Karpas-422 (cell line): ENCODE results near the gene BOLA2B. TPM values are rescaled to one million over a fixed set of nuclear protein-coding genes. Genes with fewer than 3 reads are reported as not detected.
"Not testable (repeated sequence)": the region's sequence is repeated elsewhere in the genome, so short reads cannot be mapped to it uniquely, and the experiment has no call there.

ENCODE experiments used
- DNase-seq: peaks from one replicate; pipeline ENCODE4 v3.0.0-alpha.2; 2015
- H2AFZ ChIP-seq: fragments of 200-600 bp; sonication (generic); 2 replicates; pipeline ENCODE4 v1.6.1; 2014; ENCODE audit warnings: antibody characterized with exemption, low read length, mixed read lengths
- H3K27ac ChIP-seq: fragments of 200-600 bp; sonication (generic); 2 replicates; pipeline ENCODE4 v1.5.1; 2014; ENCODE audit warnings: mild to moderate bottlenecking, low read length, moderate library complexity
- H3K27me3 ChIP-seq: fragments of 200-600 bp; sonication (generic); 2 replicates; pipeline ENCODE4 v1.6.1; 2014; ENCODE audit warnings: low read length, mixed read lengths
- H3K36me3 ChIP-seq: fragments of 200-600 bp; sonication (generic); 2 replicates; pipeline ENCODE4 v1.6.1; 2014; ENCODE audit warnings: low read length, mixed read lengths; ENCODE audit not compliant: insufficient read depth
- H3K4me1 ChIP-seq: fragments of 200-600 bp; sonication (generic); 2 replicates; pipeline ENCODE4 v1.6.1; 2014; ENCODE audit warnings: mild to moderate bottlenecking, low read length, mixed read lengths
- H3K4me2 ChIP-seq: fragments of 200-600 bp; sonication (generic); 2 replicates; pipeline ENCODE4 v1.6.1; 2014; ENCODE audit warnings: low read length, low read depth, mild to moderate bottlenecking; ENCODE audit not compliant: poor library complexity, severe bottlenecking
- H3K4me3 ChIP-seq: fragments of 200-600 bp; sonication (generic); 2 replicates; pipeline ENCODE4 v1.5.1; 2014; ENCODE audit warnings: mild to moderate bottlenecking, antibody characterized with exemption, low read length, mixed read lengths
- H3K79me2 ChIP-seq: fragments of 200-600 bp; sonication (generic); 2 replicates; pipeline ENCODE4 v1.6.1; 2014; ENCODE audit warnings: mild to moderate bottlenecking, low read length, mixed read lengths
- H3K9ac ChIP-seq: fragments of 200-600 bp; sonication (generic); 2 replicates; pipeline ENCODE4 v1.6.0; 2014; ENCODE audit warnings: low read length
- H3K9me2 ChIP-seq: fragments of 200-600 bp; sonication (generic), shearing (Covaris generic); replicated peaks from 2 replicates; pipeline ENCODE4 v1.6.0; 2014; ENCODE audit warnings: mild to moderate bottlenecking, low read length, moderate library complexity; ENCODE audit not compliant: insufficient read depth
- H3K9me3 ChIP-seq: fragments of 300-700, 200-600 bp; sonication (generic); 2 replicates; pipeline ENCODE4 v1.6.1; 2014; ENCODE audit warnings: low read length, mixed read lengths
- H4K20me1 ChIP-seq: fragments of 200-600 bp; sonication (generic); 2 replicates; pipeline ENCODE4 v1.6.1; 2014; ENCODE audit warnings: mild to moderate bottlenecking, antibody characterized with exemption, low read length, low read depth; ENCODE audit not compliant: insufficient read depth
- total RNA-seq: library from RNA; depleted of rRNA; stranded (reverse); fragments of >200 nt; shearing (Covaris generic); gene quantifications from 2 replicates; pipeline ENCODE4 v1.2.3, GENCODE V29; 2014; ENCODE audit warnings: low replicate concordance

The BOLA2B gene
- total RNA-seq, 1 experiment from 2014 or later, result 98.5 TPM

- Histone ChIP-seq H4K20me1 (no peaks in the 10 kb centered on the region), H3K9me2 (no peaks in the 10 kb centered on the region), H3K9ac (no peak overlapping the region)
Measured at GRCh38 chr16:30179195-30179594, 14.3 kb downstream of the BOLA2B start.

GRCh38 chr16:30176876-30177275 is 16.6 kb downstream of the BOLA2B start:
- not testable (repeated sequence) for H3K4me2 ChIP-seq, H3K9me3 ChIP-seq, H3K27me3 ChIP-seq, H3K36me3 ChIP-seq, H4K20me1 ChIP-seq, H3K4me3 ChIP-seq, H3K9me2 ChIP-seq, H2AFZ ChIP-seq, DNase-seq, H3K27ac ChIP-seq, H3K4me1 ChIP-seq, H3K9ac ChIP-seq, H3K79me2 ChIP-seq

More at GRCh38 chr16:30179195-30179594, 14.3 kb downstream of the BOLA2B start:
- H3K36me3 ChIP-seq, result peaks cover 2% of the 10 kb centered on the region; the same call in 1 of the 2 replicates
- H3K27me3 ChIP-seq, result no peaks in the 10 kb centered on the region
- no peak for DNase-seq
- no peak overlapping the region for H3K4me2 ChIP-seq
- no peak overlapping the region for H3K4me3 ChIP-seq
- H3K79me2 ChIP-seq, result peaks cover 5% of the 10 kb centered on the region
- H2AFZ ChIP-seq, result no peak overlapping the region
- H3K9me3 ChIP-seq, result no peaks in the 10 kb centered on the region
- H3K4me1 ChIP-seq, result peaks cover 6% of the 10 kb centered on the region
- H3K27ac ChIP-seq, result no peak overlapping the region

GRCh38 chr16:30173054-30173453 is 20.4 kb downstream of the BOLA2B start:
- H4K20me1 ChIP-seq, result no peaks in the 10 kb centered on the region
- no peak overlapping the region for H3K27ac ChIP-seq
- no peaks in the 10 kb centered on the region for H3K9me3 ChIP-seq
- no peaks in the 10 kb centered on the region for H3K36me3 ChIP-seq
- H3K27me3 ChIP-seq, result no peaks in the 10 kb centered on the region
- H2AFZ ChIP-seq, result no peak overlapping the region
- no peak overlapping the region for H3K4me2 ChIP-seq
- H3K79me2 ChIP-seq, result no peaks in the 10 kb centered on the region
- H3K9ac ChIP-seq, result no peak overlapping the region
- no peak for DNase-seq
- no peaks in the 10 kb centered on the region for H3K9me2 ChIP-seq
- H3K4me3 ChIP-seq, result no peak overlapping the region
- no peaks in the 10 kb centered on the region for H3K4me1 ChIP-seq

DNA sequence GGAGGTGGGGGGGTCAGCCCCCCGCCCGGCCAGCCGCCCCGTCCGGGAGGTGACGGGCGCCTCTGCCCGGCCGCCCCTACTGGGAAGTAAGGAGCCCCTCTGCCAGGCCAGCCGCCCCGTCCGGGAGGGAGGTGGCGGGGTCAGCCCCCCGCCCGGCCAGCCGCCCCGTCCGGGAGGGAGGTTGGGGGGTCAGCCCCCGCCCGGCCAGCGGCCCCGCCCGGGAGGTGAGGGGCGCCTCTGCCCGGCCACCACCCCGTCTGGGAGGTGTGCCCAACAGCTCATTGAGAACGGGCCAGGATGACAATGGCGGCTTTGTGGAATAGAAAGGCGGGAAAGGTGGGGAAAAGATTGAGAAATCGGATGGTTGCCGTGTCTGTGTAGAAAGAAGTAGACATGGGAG is 23.3 kb downstream of the BOLA2B start:
- H3K27me3 ChIP-seq, H3K4me1 ChIP-seq, H3K27ac ChIP-seq, H3K9me2 ChIP-seq, H3K9ac ChIP-seq, H3K4me3 ChIP-seq, H3K36me3 ChIP-seq, H2AFZ ChIP-seq, H3K9me3 ChIP-seq, H3K79me2 ChIP-seq, H4K20me1 ChIP-seq, H3K4me2 ChIP-seq, DNase-seq: not testable (repeated sequence)

DNA sequence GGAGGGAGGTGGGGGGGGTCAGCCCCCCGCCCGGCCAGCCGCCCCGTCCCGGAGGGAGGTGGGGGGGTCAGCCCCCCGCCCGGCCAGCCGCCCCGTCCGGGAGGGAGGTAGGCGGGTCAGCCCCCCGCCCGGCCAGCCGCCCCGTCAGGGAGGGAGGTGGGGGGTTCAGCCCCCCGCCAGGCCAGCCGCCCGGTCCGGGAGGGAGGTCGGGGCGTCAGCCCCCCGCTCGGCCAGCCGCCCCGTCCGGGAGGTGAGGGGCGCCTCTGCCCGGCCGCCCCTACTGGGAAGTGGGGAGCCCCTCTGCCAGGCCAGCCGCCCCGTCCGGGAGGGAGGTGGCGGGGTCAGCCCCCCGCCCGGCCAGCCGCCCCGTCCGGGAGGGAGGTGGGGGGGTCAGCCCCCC is 24.1 kb downstream of the BOLA2B start:
- DNase-seq, result not testable (repeated sequence)

DNA sequence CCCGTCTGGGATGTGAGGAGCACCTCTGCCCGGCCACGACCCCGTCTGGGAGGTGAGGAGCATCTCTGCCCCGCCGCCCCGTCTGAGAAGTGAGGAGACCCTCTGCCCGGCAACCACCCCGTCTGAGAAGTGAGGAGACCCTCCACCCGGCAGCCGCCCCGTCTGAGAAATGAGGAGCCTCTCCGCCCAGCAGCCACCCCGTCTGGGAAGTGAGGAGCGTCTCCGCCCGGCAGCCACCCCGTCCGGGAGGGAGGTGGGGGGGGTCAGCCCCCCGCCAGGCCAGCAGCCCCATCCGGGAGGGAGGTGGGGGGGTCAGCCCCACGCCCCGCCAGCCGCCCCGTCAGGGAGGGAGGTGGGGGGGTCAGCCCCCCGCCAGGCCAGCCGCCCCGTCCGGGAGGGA is 24.7 kb downstream of the BOLA2B start:
- not testable (repeated sequence) for H3K79me2 ChIP-seq, H3K9me2 ChIP-seq, H2AFZ ChIP-seq, H3K4me2 ChIP-seq, H3K27me3 ChIP-seq, H3K9ac ChIP-seq, H3K4me3 ChIP-seq, H3K27ac ChIP-seq, H3K9me3 ChIP-seq, H3K36me3 ChIP-seq, H3K4me1 ChIP-seq, H4K20me1 ChIP-seq, DNase-seq

More for the DNA sequence above, 24.1 kb downstream of the BOLA2B start:
- H3K4me1 ChIP-seq, H3K9me2 ChIP-seq, H3K9ac ChIP-seq, H3K36me3 ChIP-seq, H3K27me3 ChIP-seq, H3K79me2 ChIP-seq, H3K4me2 ChIP-seq, H3K27ac ChIP-seq, H2AFZ ChIP-seq, H4K20me1 ChIP-seq, H3K9me3 ChIP-seq, H3K4me3 ChIP-seq: not testable (repeated sequence)

- Histone ChIP-seq H3K9ac (no peak overlapping the region), H3K36me3 (no peaks in the 10 kb centered on the region), H3K4me2 (no peak overlapping the region), H3K4me3 (no peak overlapping the region), H2AFZ (no peak overlapping the region), H3K79me2 (no peaks in the 10 kb centered on the region), H3K9me2 (no peaks in the 10 kb centered on the region), H3K4me1 (peaks cover 4% of the 10 kb centered on the region), H4K20me1 (no peaks in the 10 kb centered on the region), H3K27me3 (no peaks in the 10 kb centered on the region), H3K9me3 (no peaks in the 10 kb centered on the region), H3K27ac (no peak overlapping the region)
- DNase-seq, result peak; percentile 52
Measured at GRCh38 chr16:30166202-30166902, 27.1 kb downstream of the BOLA2B start.

- no peak overlapping the region for H3K27ac ChIP-seq
Measured at GRCh38 chr16:30163538-30163937, 29.9 kb downstream of the BOLA2B start.

More at GRCh38 chr16:30163538-30163937, 29.9 kb downstream of the BOLA2B start:
- no peaks in the 10 kb centered on the region for H3K36me3 ChIP-seq
- H2AFZ ChIP-seq, result no peak overlapping the region
- H3K79me2 ChIP-seq, result no peaks in the 10 kb centered on the region
- no peak overlapping the region for H3K4me2 ChIP-seq
- H3K4me3 ChIP-seq, result no peak overlapping the region
- no peak for DNase-seq
- H3K9me2 ChIP-seq, result no peaks in the 10 kb centered on the region
- no peaks in the 10 kb centered on the region for H4K20me1 ChIP-seq
- H3K4me1 ChIP-seq, result peaks cover 4% of the 10 kb centered on the region
- no peak overlapping the region for H3K9ac ChIP-seq
- H3K9me3 ChIP-seq, result no peaks in the 10 kb centered on the region
- H3K27me3 ChIP-seq, result no peaks in the 10 kb centered on the region
